ENCODE results near the gene CFAP54. TPM values are rescaled to one million over a fixed set of nuclear protein-coding genes. Genes with fewer than 3 reads are reported as not detected.

CFAP54 gene
- total RNA-seq, 1 donor from 2014 or later, result 8.9 TPM

DNA sequence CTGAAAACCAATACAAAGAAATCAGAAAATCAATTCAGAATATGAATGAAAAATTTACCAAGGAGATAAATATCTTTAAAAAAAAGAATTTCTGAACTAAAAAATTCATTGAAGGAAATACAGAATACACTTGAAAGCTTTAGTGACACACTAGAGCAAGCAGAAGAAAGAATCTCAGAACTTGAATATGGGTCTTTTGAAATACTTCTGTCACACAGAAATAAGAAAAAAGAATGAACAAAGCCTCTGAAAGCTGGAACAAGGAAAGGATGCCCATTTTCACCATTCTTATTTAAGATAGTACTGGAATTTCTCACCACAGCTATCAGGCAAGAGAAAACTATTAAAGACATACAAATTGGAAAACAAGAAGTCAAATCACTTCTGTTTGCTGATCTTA lies 314.6 kb downstream of the CFAP54 start:
- TF ChIP-seq, protein P1, sequence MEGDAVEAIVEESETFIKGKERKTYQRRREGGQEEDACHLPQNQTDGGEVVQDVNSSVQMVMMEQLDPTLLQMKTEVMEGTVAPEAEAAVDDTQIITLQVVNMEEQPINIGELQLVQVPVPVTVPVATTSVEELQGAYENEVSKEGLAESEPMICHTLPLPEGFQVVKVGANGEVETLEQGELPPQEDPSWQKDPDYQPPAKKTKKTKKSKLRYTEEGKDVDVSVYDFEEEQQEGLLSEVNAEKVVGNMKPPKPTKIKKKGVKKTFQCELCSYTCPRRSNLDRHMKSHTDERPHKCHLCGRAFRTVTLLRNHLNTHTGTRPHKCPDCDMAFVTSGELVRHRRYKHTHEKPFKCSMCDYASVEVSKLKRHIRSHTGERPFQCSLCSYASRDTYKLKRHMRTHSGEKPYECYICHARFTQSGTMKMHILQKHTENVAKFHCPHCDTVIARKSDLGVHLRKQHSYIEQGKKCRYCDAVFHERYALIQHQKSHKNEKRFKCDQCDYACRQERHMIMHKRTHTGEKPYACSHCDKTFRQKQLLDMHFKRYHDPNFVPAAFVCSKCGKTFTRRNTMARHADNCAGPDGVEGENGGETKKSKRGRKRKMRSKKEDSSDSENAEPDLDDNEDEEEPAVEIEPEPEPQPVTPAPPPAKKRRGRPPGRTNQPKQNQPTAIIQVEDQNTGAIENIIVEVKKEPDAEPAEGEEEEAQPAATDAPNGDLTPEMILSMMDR (conservative IDR thresholded peaks at IDR 0.05), result no peak
- peaks cover 4% of the 10 kb centered on the region for H3K4me1 Mint-ChIP-seq (ENCODE audit: unreplicated experiment)
- DNase-seq (ENCODE audit: extremely low spot score, unreplicated experiment), result no peak
- no peak overlapping the region for H3K4me3 Mint-ChIP-seq
- H3K36me3 Mint-ChIP-seq, result no peaks in the 10 kb centered on the region
- H3K27me3 Mint-ChIP-seq, result no peaks in the 10 kb centered on the region
- peaks cover 10% of the 10 kb centered on the region for H3K9me3 Mint-ChIP-seq
- no peak overlapping the region for H3K27ac Mint-ChIP-seq

GRCh38 chr12:96806272-96806671 lies 316.9 kb downstream of the CFAP54 start:
- Mint-ChIP-seq H3K4me3 (no peak overlapping the region), H3K4me1 (ENCODE audit: unreplicated experiment) (no peaks in the 10 kb centered on the region), H3K27me3 (no peaks in the 10 kb centered on the region), H3K27ac (no peak overlapping the region), H3K36me3 (no peaks in the 10 kb centered on the region), H3K9me3 (peaks cover 14% of the 10 kb centered on the region)
- no peak for DNase-seq (ENCODE audit: extremely low spot score, unreplicated experiment)
- TF ChIP-seq, protein P1 (conservative IDR thresholded peaks at IDR 0.05), result no peak

GRCh38 chr12:96807741-96808140 lies 318.4 kb downstream of the CFAP54 start:
- peaks cover 14% of the 10 kb centered on the region for H3K9me3 Mint-ChIP-seq
- H3K4me1 Mint-ChIP-seq (ENCODE audit: unreplicated experiment), result no peaks in the 10 kb centered on the region
- TF ChIP-seq, protein P1 (conservative IDR thresholded peaks at IDR 0.05), result no peak
- no peak overlapping the region for H3K27ac Mint-ChIP-seq
- H3K36me3 Mint-ChIP-seq, result no peaks in the 10 kb centered on the region
- no peak overlapping the region for H3K4me3 Mint-ChIP-seq
- no peaks in the 10 kb centered on the region for H3K27me3 Mint-ChIP-seq
- no peak for DNase-seq (ENCODE audit: extremely low spot score, unreplicated experiment)

GRCh38 chr12:96808587-96808986 lies 319.2 kb downstream of the CFAP54 start:
- TF ChIP-seq, protein P1 (conservative IDR thresholded peaks at IDR 0.05), result no peak
- H3K27me3 Mint-ChIP-seq, result no peaks in the 10 kb centered on the region
- DNase-seq (ENCODE audit: extremely low spot score, unreplicated experiment), result no peak
- H3K9me3 Mint-ChIP-seq, result peaks cover 10% of the 10 kb centered on the region
- H3K36me3 Mint-ChIP-seq, result no peaks in the 10 kb centered on the region
- no peak overlapping the region for H3K27ac Mint-ChIP-seq
- no peaks in the 10 kb centered on the region for H3K4me1 Mint-ChIP-seq (ENCODE audit: unreplicated experiment)
- no peak overlapping the region for H3K4me3 Mint-ChIP-seq

GRCh38 chr12:96809522-96809921 lies 320.1 kb downstream of the CFAP54 start:
- H3K4me1 Mint-ChIP-seq (ENCODE audit: unreplicated experiment), result no peaks in the 10 kb centered on the region
- H3K27me3 Mint-ChIP-seq, result no peaks in the 10 kb centered on the region
- H3K4me3 Mint-ChIP-seq, result no peak overlapping the region
- TF ChIP-seq, protein P1 (conservative IDR thresholded peaks at IDR 0.05), result no peak
- H3K9me3 Mint-ChIP-seq, result peaks cover 4% of the 10 kb centered on the region
- H3K27ac Mint-ChIP-seq, result no peak overlapping the region
- no peaks in the 10 kb centered on the region for H3K36me3 Mint-ChIP-seq
- DNase-seq (ENCODE audit: extremely low spot score, unreplicated experiment), result no peak

DNA sequence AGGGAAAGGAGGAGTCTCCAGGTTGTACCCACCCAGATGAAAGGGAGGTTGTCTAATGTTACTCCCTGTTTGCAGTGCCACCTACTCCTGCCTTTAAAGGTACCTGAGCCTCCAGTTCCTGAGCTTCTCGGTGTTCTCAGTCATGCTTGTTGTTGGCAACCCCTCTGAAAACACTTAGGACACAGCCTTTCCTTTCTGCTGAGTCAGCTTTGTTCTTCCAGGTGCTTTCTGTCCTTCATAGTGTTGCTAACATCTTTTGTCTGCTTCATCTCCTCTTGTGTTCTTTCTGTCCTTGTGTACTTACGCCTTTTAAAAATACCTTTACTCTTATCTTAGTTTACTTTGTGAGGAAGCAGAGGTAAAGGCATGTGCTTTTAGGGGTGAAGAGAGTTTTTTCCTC lies 320.7 kb downstream of the CFAP54 start:
- Mint-ChIP-seq H3K27me3 (no peaks in the 10 kb centered on the region), H3K27ac (no peak overlapping the region), H3K36me3 (no peaks in the 10 kb centered on the region), H3K4me1 (ENCODE audit: unreplicated experiment) (peaks cover 3% of the 10 kb centered on the region), H3K4me3 (no peak overlapping the region), H3K9me3 (peaks cover 3% of the 10 kb centered on the region)
- TF ChIP-seq, protein P1 (conservative IDR thresholded peaks at IDR 0.05), result no peak
- DNase-seq (ENCODE audit: extremely low spot score, unreplicated experiment), result no peak
